Left colon (tissue), 2 donors: Measurements from ENCODE around the gene CSNK1G1. TPM values are rescaled to one million over a fixed set of nuclear protein-coding genes. Genes with fewer than 3 reads are reported as not detected.
"Not testable (repeated sequence)": the region's sequence is repeated elsewhere in the genome, so short reads cannot be mapped to it uniquely, and the experiment has no call there.

Source experiments
- ATAC-seq: fragments of 200-7000 bp; cut with Tn5 transposase; one replicate; pipeline ENCODE4 v1.9.1; 2020; ENCODE audit warnings: mild to moderate bottlenecking, moderate library complexity
- DNase-seq, 2 donors: peaks; one replicate each; pipeline ENCODE4 v3.0.0-alpha.2; 2020
- intact Hi-C, 2 donors: fragments of 100-400 bp; cut with DNase I in 1 of 2; cut with micrococcal nuclease in 1 of 2; formaldehyde crosslinking; loops; one replicate each; pipeline versions ENCODE4 v1.11.2 to v1.14.0; 2022; cut with DNase I, micrococcal nuclease
- total RNA-seq, 2 donors: library from RNA; stranded (reverse); fragmentation: NEBNext Ultra II Directional; extraction: Animal tissue kit (Norgen Biotek cat#: 25700); gene quantifications; one replicate each; pipeline ENCODE4 v1.2.1, GENCODE V29; 2021
- donor health status: DM: no; HTN: no; CAD: no.
- donor health status: DM: yes; HTN: yes; CAD: no.

Gene CSNK1G1
- total RNA-seq, 2 donors from 2014 or later, result 19.9 to 20.4 TPM

- intact Hi-C loops, result no loop called here
- no peak for ATAC-seq
- no peak for DNase-seq
Observed at GRCh38 chr15:64130159-64130558, 225.8 kb downstream of the CSNK1G1 start.

GRCh38 chr15:64127521-64128270 lies 228.3 kb downstream of the CSNK1G1 start:
- intact Hi-C loops, result no loop called here
- DNase-seq (no peak), ATAC-seq (no peak)

GRCh38 chr15:64125978-64126377 lies 230.0 kb downstream of the CSNK1G1 start:
- ATAC-seq, result no peak
- intact Hi-C loops, result no loop called here
- DNase-seq, result no peak

- DNase-seq, result no peak
- no peak for ATAC-seq
- intact Hi-C loops, result no loop called here
Observed at GRCh38 chr15:64122936-64123351, 233.0 kb downstream of the CSNK1G1 start.

- DNase-seq, result no peak
- intact Hi-C loops, result no loop called here
- no peak for ATAC-seq
Observed at GRCh38 chr15:64122444-64122843, 233.5 kb downstream of the CSNK1G1 start.

- DNase-seq, result no peak
- intact Hi-C loops, result no loop called here
- no peak for ATAC-seq
Observed at GRCh38 chr15:64121614-64122013, 234.4 kb downstream of the CSNK1G1 start.

GRCh38 chr15:64120322-64120721 lies 235.7 kb downstream of the CSNK1G1 start:
- ATAC-seq, intact Hi-C loops, DNase-seq: not testable (repeated sequence)

- ATAC-seq (peak; percentile 51), DNase-seq (no peak)
- intact Hi-C loops, result no loop called here
Observed at GRCh38 chr15:64117759-64118487, 238.1 kb downstream of the CSNK1G1 start.

Other genes starting within 250 kb of the CSNK1G1 start
- under 1 TPM; 0.34 to 0.73 TPM for gene SNX22, start 204.4 kb downstream of the CSNK1G1 start, total RNA-seq
- gene PPIB, start 193.2 kb downstream of the CSNK1G1 start, total RNA-seq, result 100 to 1,000 TPM; 284 to 324 TPM
- gene PCLAF, start 25.3 kb upstream of the CSNK1G1 start, total RNA-seq, result 10 to 100 TPM in 1 of 2 donors, 1 to 10 TPM in 1; 5.0 to 11.9 TPM
- gene TRIP4, start 31.7 kb upstream of the CSNK1G1 start, total RNA-seq, result 10 to 100 TPM; 34.2 to 34.4 TPM
- 10 to 100 TPM; 26.3 to 35.3 TPM for gene ZNF609, start 104.4 kb upstream of the CSNK1G1 start, total RNA-seq